HEK293 (cell line): ENCODE data around the gene PAPSS2.

Experiments used
- CTCF ChIA-PET: fragments of 350-600 bp; formaldehyde crosslinking; extraction: SDS; loops from one replicate; lab custom pipeline; 2021; ENCODE audit warnings: antibody characterized with exemption; lab: Yijun Ruan, JAX
- POLR2A ChIA-PET: fragments of 300-600 bp; formaldehyde crosslinking; extraction: SDS; loops from one replicate; lab custom pipeline; 2020; ENCODE audit warnings: antibody characterized with exemption, inconsistent platforms; lab: Yijun Ruan, JAX
- H3K27ac ChIP-seq: fragments of 200-500 bp; sonication (Bioruptor generic); 2 replicates; pipeline ENCODE4 v1.5.1; 2014; ENCODE audit warnings: low read depth, low read length, control low read depth, inconsistent platforms; ENCODE audit errors: extremely low read depth
- H3K36me3 ChIP-seq, 2 experiments: fragments of 200-500 bp in 1 of 2; sonication (Bioruptor generic) in 1 of 2; 1 replicate in 1 of 2; 2 replicates in 1 of 2; pipeline ENCODE4 v1.5.1; 2014 to 2017; ENCODE audit warnings: inconsistent platforms in 2 of 2, low read length in 2 of 2; ENCODE audit not compliant: control insufficient read depth in 2 of 2, insufficient read depth in 1 of 2
- H3K4me1 ChIP-seq: fragments of 200-500 bp; sonication (Bioruptor generic); 2 replicates; pipeline ENCODE4 v1.5.1; 2014; ENCODE audit warnings: mild to moderate bottlenecking, low read length, inconsistent platforms; ENCODE audit not compliant: control insufficient read depth, insufficient read depth
- H3K4me3 ChIP-seq: 2 replicates; pipeline ENCODE4 v1.5.1; 2011; ENCODE audit warnings: low read depth, mild to moderate bottlenecking, control low read depth, low read length, moderate library complexity
- H3K9me3 ChIP-seq: fragments of 200-500 bp; sonication (Bioruptor generic); 2 replicates; pipeline ENCODE4 v1.5.1; 2014; ENCODE audit warnings: low read depth, low read length, inconsistent platforms; ENCODE audit not compliant: control insufficient read depth, insufficient read depth
- FEZF1 ChIP-seq: fragments of 450-650 bp; formaldehyde crosslinking; IDR thresholded peaks from 2 replicates; pipeline ENCODE4 v1.5.1; 2016; ENCODE audit warnings: missing biosample characterization, missing genetic modification characterization
- HOXA7 ChIP-seq: sonication (generic); formaldehyde crosslinking; IDR thresholded peaks from 2 replicates; pipeline ENCODE4 v1.8.1; 2022; ENCODE audit warnings: missing genetic modification reagents, borderline replicate concordance
- KLF16 ChIP-seq: fragments of 450-650 bp; formaldehyde crosslinking; IDR thresholded peaks from 2 replicates; pipeline ENCODE4 v1.5.1; 2017; ENCODE audit warnings: missing biosample characterization, missing genetic modification characterization
- RBAK ChIP-seq: fragments of 450-650 bp; formaldehyde crosslinking; IDR thresholded peaks from 2 replicates; pipeline ENCODE4 v1.5.1; 2016; ENCODE audit warnings: missing biosample characterization, missing genetic modification characterization
- REPIN1 ChIP-seq: fragments of 450-650 bp; formaldehyde crosslinking; IDR thresholded peaks from 2 replicates; pipeline ENCODE4 v1.5.1; 2017; ENCODE audit warnings: missing biosample characterization, missing genetic modification characterization, low read depth
- ZFHX2 ChIP-seq: fragments of 450-650 bp; formaldehyde crosslinking; conservative IDR thresholded peaks from 2 replicates; pipeline ENCODE4 v1.5.1; 2016; ENCODE audit warnings: missing biosample characterization, missing genetic modification characterization
- ZFP3 ChIP-seq: fragments of 450-650 bp; formaldehyde crosslinking; IDR thresholded peaks from 2 replicates; pipeline ENCODE4 v1.5.1; 2016; ENCODE audit warnings: low read depth, missing biosample characterization, missing genetic modification characterization
- ZNF184 ChIP-seq: fragments of 450-650 bp; IDR thresholded peaks from 2 replicates; pipeline ENCODE4 v1.5.1; 2018; ENCODE audit warnings: missing biosample characterization, mild to moderate bottlenecking, missing genetic modification characterization
- ZNF302 ChIP-seq: fragments of 450-650 bp; formaldehyde crosslinking; IDR thresholded peaks from 2 replicates; pipeline ENCODE4 v1.5.1; 2016; ENCODE audit warnings: missing biosample characterization, missing genetic modification characterization, low read depth
- ZNF514 ChIP-seq: fragments of 450-650 bp; formaldehyde crosslinking; IDR thresholded peaks from 2 replicates; pipeline ENCODE4 v1.5.1; 2016; ENCODE audit warnings: missing biosample characterization, missing genetic modification characterization
- ZNF544 ChIP-seq: fragments of 450-650 bp; formaldehyde crosslinking; IDR thresholded peaks from 2 replicates; pipeline ENCODE4 v1.5.0; 2017; ENCODE audit warnings: missing biosample characterization, missing genetic modification characterization
- ZNF747 ChIP-seq: fragments of 450-650 bp; formaldehyde crosslinking; IDR thresholded peaks from 2 replicates; pipeline ENCODE4 v1.5.1; 2016; ENCODE audit warnings: missing biosample characterization, missing genetic modification characterization
- ZNF768 ChIP-seq: fragments of 450-650 bp; formaldehyde crosslinking; IDR thresholded peaks from 2 replicates; pipeline ENCODE4 v1.5.1; 2018; ENCODE audit warnings: missing biosample characterization, mild to moderate bottlenecking, missing genetic modification characterization
- ZNF776 ChIP-seq: fragments of 450-650 bp; formaldehyde crosslinking; IDR thresholded peaks from 2 replicates; pipeline ENCODE4 v1.5.0; 2017; ENCODE audit warnings: missing biosample characterization, missing genetic modification characterization, borderline replicate concordance
- ZSCAN16 ChIP-seq: fragments of 450-650 bp; formaldehyde crosslinking; IDR thresholded peaks from 2 replicates; pipeline ENCODE4 v1.5.1; 2016; ENCODE audit warnings: missing biosample characterization, missing genetic modification characterization
- ZSCAN30 ChIP-seq: fragments of 450-650 bp; IDR thresholded peaks from 2 replicates; pipeline ENCODE4 v1.5.1; 2018; ENCODE audit warnings: missing biosample characterization, mild to moderate bottlenecking, missing genetic modification characterization, moderate library complexity
- TF ChIP-seq, protein P1 (sequence below): fragments of 450-650 bp; formaldehyde crosslinking; IDR thresholded peaks from 2 replicates; pipeline ENCODE4 v1.5.1; 2016; ENCODE audit warnings: missing biosample characterization, missing genetic modification characterization, borderline replicate concordance
- TF ChIP-seq, protein P2 (sequence below): fragments of 450-650 bp; formaldehyde crosslinking; IDR thresholded peaks from 2 replicates; pipeline ENCODE4 v1.5.1; 2016; ENCODE audit warnings: missing biosample characterization, missing genetic modification characterization, low read depth
- TF ChIP-seq, protein P3 (sequence below): fragments of 450-650 bp; formaldehyde crosslinking; IDR thresholded peaks from 2 replicates; pipeline ENCODE4 v1.5.1; 2016; ENCODE audit warnings: missing biosample characterization, missing genetic modification characterization
- TF ChIP-seq, protein P4 (sequence below): fragments of 450-650 bp; formaldehyde crosslinking; IDR thresholded peaks from 2 replicates; pipeline ENCODE4 v1.5.1; 2016; ENCODE audit warnings: missing biosample characterization, missing genetic modification characterization

The PAPSS2 gene

DNA sequence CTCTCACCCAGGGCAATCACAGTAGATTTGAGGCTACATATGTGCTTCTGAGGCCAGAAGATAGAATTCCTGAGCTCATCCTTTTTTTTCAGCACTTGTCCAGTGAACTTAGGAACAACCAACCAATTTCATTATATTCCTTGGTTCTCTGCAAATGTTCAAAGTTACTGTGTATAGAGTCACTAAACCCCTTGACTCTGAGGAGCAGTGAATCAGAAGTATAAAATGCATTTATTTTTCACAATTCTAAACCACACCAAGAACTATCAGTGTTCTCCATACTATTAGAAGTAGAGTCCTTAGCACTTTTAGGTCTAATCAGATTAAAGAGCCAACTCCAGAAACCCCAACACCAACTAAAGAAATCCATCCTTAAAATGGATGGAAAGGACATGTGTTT, 19.6 kb upstream of the PAPSS2 start:
- H3K27ac ChIP-seq, result no peak overlapping the region
- POLR2A ChIA-PET, result no interaction called here
- no peak overlapping the region for H3K4me3 ChIP-seq
- TF ChIP-seq, protein P1, sequence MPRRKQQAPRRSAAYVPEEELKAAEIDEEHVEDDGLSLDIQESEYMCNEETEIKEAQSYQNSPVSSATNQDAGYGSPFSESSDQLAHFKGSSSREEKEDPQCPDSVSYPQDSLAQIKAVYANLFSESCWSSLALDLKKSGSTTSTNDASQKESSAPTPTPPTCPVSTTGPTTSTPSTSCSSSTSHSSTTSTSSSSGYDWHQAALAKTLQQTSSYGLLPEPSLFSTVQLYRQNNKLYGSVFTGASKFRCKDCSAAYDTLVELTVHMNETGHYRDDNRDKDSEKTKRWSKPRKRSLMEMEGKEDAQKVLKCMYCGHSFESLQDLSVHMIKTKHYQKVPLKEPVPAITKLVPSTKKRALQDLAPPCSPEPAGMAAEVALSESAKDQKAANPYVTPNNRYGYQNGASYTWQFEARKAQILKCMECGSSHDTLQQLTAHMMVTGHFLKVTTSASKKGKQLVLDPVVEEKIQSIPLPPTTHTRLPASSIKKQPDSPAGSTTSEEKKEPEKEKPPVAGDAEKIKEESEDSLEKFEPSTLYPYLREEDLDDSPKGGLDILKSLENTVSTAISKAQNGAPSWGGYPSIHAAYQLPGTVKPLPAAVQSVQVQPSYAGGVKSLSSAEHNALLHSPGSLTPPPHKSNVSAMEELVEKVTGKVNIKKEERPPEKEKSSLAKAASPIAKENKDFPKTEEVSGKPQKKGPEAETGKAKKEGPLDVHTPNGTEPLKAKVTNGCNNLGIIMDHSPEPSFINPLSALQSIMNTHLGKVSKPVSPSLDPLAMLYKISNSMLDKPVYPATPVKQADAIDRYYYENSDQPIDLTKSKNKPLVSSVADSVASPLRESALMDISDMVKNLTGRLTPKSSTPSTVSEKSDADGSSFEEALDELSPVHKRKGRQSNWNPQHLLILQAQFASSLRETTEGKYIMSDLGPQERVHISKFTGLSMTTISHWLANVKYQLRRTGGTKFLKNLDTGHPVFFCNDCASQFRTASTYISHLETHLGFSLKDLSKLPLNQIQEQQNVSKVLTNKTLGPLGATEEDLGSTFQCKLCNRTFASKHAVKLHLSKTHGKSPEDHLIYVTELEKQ, result no peak
- TF ChIP-seq ZNF747 (tag by site-specific recombination) (no peak), ZNF776 (no peak), FEZF1 (tag by site-specific recombination) (no peak), HOXA7 (CRISPR knock-in tag) (no peak), RBAK (tag by site-specific recombination) (no peak), REPIN1 (tag by site-specific recombination) (no peak), ZNF302 (tag by site-specific recombination) (no peak), ZNF544 (tag by site-specific recombination) (no peak)
- TF ChIP-seq, protein P2, sequence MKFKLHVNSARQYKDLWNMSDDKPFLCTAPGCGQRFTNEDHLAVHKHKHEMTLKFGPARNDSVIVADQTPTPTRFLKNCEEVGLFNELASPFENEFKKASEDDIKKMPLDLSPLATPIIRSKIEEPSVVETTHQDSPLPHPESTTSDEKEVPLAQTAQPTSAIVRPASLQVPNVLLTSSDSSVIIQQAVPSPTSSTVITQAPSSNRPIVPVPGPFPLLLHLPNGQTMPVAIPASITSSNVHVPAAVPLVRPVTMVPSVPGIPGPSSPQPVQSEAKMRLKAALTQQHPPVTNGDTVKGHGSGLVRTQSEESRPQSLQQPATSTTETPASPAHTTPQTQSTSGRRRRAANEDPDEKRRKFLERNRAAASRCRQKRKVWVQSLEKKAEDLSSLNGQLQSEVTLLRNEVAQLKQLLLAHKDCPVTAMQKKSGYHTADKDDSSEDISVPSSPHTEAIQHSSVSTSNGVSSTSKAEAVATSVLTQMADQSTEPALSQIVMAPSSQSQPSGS (tag by site-specific recombination), result no peak
- TF ChIP-seq, protein P3, sequence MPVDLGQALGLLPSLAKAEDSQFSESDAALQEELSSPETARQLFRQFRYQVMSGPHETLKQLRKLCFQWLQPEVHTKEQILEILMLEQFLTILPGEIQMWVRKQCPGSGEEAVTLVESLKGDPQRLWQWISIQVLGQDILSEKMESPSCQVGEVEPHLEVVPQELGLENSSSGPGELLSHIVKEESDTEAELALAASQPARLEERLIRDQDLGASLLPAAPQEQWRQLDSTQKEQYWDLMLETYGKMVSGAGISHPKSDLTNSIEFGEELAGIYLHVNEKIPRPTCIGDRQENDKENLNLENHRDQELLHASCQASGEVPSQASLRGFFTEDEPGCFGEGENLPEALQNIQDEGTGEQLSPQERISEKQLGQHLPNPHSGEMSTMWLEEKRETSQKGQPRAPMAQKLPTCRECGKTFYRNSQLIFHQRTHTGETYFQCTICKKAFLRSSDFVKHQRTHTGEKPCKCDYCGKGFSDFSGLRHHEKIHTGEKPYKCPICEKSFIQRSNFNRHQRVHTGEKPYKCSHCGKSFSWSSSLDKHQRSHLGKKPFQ (tag by site-specific recombination), result no peak
- CTCF ChIA-PET, result no interaction called here
- H3K4me1 ChIP-seq, result no peaks in the 10 kb centered on the region
- no peaks in the 10 kb centered on the region for H3K9me3 ChIP-seq
- H3K36me3 ChIP-seq, result no peaks in the 10 kb centered on the region

DNA sequence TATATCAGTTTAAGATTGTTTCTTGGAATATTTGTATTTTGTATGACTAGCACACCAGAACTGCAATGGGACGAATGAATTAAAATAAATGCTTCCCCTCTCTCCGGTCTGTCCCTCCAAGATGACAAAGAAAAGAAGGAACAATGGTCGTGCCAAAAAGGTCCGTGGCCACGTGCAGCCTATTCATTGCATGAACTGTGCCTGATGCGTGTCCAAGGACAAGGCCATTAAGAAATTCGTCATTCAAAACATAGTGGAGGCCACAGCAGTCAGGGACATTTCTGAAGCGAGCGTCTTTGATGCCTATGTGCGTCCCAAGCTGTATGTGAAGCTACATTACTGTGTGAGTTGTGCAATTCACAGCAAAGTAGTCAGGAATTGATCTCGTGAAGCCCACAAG, 17.2 kb upstream of the PAPSS2 start:
- H3K4me3 ChIP-seq, result no peak overlapping the region
- ChIA-PET POLR2A (no interaction called here), CTCF (interaction anchor here (0.6 to 1.3 kb wide), 2 partner anchors 70 to 92 kb away, joined by 3 to 5 read pairs; no protein-coding TSS in a partner anchor)
- H3K9me3 ChIP-seq, result no peaks in the 10 kb centered on the region
- H3K36me3 ChIP-seq, result no peaks in the 10 kb centered on the region
- no peak overlapping the region for H3K27ac ChIP-seq
- no peaks in the 10 kb centered on the region for H3K4me1 ChIP-seq
- TF ChIP-seq ZFP3 (tag by site-specific recombination) (no peak), ZSCAN30 (tag by site-specific recombination) (no peak), ZNF184 (no peak), ZNF768 (no peak), ZNF514 (tag by site-specific recombination) (no peak), ZFHX2 (no peak), KLF16 (no peak), ZSCAN16 (tag by site-specific recombination) (no peak)
- TF ChIP-seq, protein P4, sequence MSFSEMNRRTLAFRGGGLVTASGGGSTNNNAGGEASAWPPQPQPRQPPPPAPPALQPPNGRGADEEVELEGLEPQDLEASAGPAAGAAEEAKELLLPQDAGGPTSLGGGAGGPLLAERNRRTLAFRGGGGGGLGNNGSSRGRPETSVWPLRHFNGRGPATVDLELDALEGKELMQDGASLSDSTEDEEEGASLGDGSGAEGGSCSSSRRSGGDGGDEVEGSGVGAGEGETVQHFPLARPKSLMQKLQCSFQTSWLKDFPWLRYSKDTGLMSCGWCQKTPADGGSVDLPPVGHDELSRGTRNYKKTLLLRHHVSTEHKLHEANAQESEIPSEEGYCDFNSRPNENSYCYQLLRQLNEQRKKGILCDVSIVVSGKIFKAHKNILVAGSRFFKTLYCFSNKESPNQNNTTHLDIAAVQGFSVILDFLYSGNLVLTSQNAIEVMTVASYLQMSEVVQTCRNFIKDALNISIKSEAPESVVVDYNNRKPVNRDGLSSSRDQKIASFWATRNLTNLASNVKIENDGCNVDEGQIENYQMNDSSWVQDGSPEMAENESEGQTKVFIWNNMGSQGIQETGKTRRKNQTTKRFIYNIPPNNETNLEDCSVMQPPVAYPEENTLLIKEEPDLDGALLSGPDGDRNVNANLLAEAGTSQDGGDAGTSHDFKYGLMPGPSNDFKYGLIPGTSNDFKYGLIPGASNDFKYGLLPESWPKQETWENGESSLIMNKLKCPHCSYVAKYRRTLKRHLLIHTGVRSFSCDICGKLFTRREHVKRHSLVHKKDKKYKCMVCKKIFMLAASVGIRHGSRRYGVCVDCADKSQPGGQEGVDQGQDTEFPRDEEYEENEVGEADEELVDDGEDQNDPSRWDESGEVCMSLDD (tag by site-specific recombination), result no peak
